HepG2 (cell line): Measurements from ENCODE around the gene MCOLN1. TPM values are rescaled to one million over a fixed set of nuclear protein-coding genes. Genes with fewer than 3 reads are reported as not detected.

Source experiments
- ATAC-seq: fragments of 200-7000 bp; cut with Tn5 transposase; 3 replicates; pipeline ENCODE4 v1.9.1; 2020; ENCODE audit warnings: mild to moderate bottlenecking, moderate library complexity
- BruUV-seq: library from RNA; stranded (reverse); fragments of 400-500 nt; replicated peaks from 2 replicates; lab custom pipeline; 2021; lab: Mats Ljungman, UMichigan
- CTCF ChIA-PET: fragments of 300-600 bp; formaldehyde crosslinking; extraction: SDS; loops from one replicate; lab custom pipeline; 2021; ENCODE audit warnings: low total read pairs, inconsistent platforms, low intra/inter-chr PET ratio; lab: Yijun Ruan, JAX
- POLR2A ChIA-PET: fragments of 350-600 bp; sonication (Branson Sonifier 250); formaldehyde crosslinking; loops from one replicate; lab custom pipeline; 2020; ENCODE audit warnings: antibody characterized with exemption, inconsistent platforms; lab: Yijun Ruan, JAX
- DNase-seq: peaks from one replicate; pipeline ENCODE4 v3.0.0-alpha.2; 2015; ENCODE audit warnings: low spot score
- FAIRE-seq: peaks from 3 replicates; lab custom pipeline; 2011; peaks lifted over from hg19 to GRCh38; lab: Jason Lieb, UNC
- H2AFZ ChIP-seq: one replicate; pipeline ENCODE4 v1.6.1; 2011; ENCODE audit warnings: low read length, inconsistent platforms
- H3K27ac ChIP-seq: fragments of 300-600 bp; 3 replicates; pipeline ENCODE4 v1.8.0; 2011; ENCODE audit warnings: mixed run types, mild to moderate bottlenecking, mixed read lengths, low read length, inconsistent platforms; ENCODE audit not compliant: insufficient read depth; ENCODE audit errors: extremely low read length
- H3K27me3 ChIP-seq, 2 experiments: fragments of 200-600 bp in 1 of 2; 2 replicates in 1 of 2; 3 replicates in 1 of 2; pipeline versions ENCODE4 v1.6.0 to v1.8.0; 2011; ENCODE audit warnings: low read length in 2 of 2, mild to moderate bottlenecking in 2 of 2, moderate library complexity in 2 of 2, inconsistent platforms in 1 of 2; ENCODE audit not compliant: insufficient read depth in 2 of 2, control insufficient read depth in 1 of 2
- H3K36me3 ChIP-seq, 2 experiments: fragments of 200-600 bp in 1 of 2; replicated peaks in 1 of 2; 2 replicates in 1 of 2; 3 replicates in 1 of 2; pipeline versions ENCODE4 v1.5.1 to v1.8.0; 2011; ENCODE audit warnings: low read length in 2 of 2, inconsistent platforms in 1 of 2; ENCODE audit not compliant: insufficient read depth in 2 of 2, control insufficient read depth in 1 of 2
- H3K4me1 ChIP-seq: 2 replicates; pipeline ENCODE4 v1.5.1; 2012; ENCODE audit warnings: low read length, inconsistent platforms; ENCODE audit not compliant: insufficient read depth
- H3K4me2 ChIP-seq: 2 replicates; pipeline ENCODE4 v1.6.0; 2011; ENCODE audit warnings: low read depth, low read length, inconsistent platforms
- H3K4me3 ChIP-seq, 3 experiments: fragments of 200-600 bp in 1 of 3; sonication (generic), shearing (Covaris generic) in 1 of 3; replicated peaks in 1 of 3; 2 replicates each; pipeline ENCODE4 v1.5.1; 2011 to 2016; ENCODE audit warnings: low read length in 3 of 3, inconsistent platforms in 2 of 3, low read depth in 2 of 3, mild to moderate bottlenecking in 2 of 3, control low read depth in 1 of 3, mixed read lengths in 1 of 3; ENCODE audit not compliant: insufficient read depth in 1 of 3
- H3K79me2 ChIP-seq: one replicate; pipeline ENCODE4 v1.6.1; 2011; ENCODE audit warnings: low read length, inconsistent platforms; ENCODE audit not compliant: insufficient read depth
- H3K9ac ChIP-seq: 2 replicates; pipeline ENCODE4 v1.6.0; 2011; ENCODE audit warnings: mild to moderate bottlenecking, low read depth, low read length, inconsistent platforms; ENCODE audit not compliant: insufficient read depth
- H3K9me3 ChIP-seq: 2 replicates; pipeline ENCODE4 v1.5.1; 2012; ENCODE audit warnings: mild to moderate bottlenecking, low read length
- H4K20me1 ChIP-seq: 2 replicates; pipeline ENCODE4 v1.6.0; 2011; ENCODE audit warnings: inconsistent platforms, mild to moderate bottlenecking, low read length, moderate library complexity; ENCODE audit not compliant: insufficient read depth
- AHDC1 ChIP-seq: sonication (generic); formaldehyde crosslinking; IDR thresholded peaks from 2 replicates; pipeline ENCODE4 v1.5.1; 2020; ENCODE audit warnings: mild to moderate bottlenecking, missing genetic modification reagents, borderline replicate concordance
- ATRX ChIP-seq: sonication (generic); formaldehyde crosslinking; IDR thresholded peaks from 2 replicates; pipeline ENCODE4 v1.4.0; 2020; ENCODE audit warnings: missing genetic modification reagents, borderline replicate concordance
- CEBPB ChIP-seq: IDR thresholded peaks from 2 replicates; pipeline ENCODE4 v1.6.1; 2011; ENCODE audit warnings: low read depth, low read length, improper control_type of control experiment, borderline replicate concordance
- HIC2 ChIP-seq: sonication (generic); formaldehyde crosslinking; IDR thresholded peaks from 2 replicates; pipeline ENCODE4 v1.9.0; 2022; ENCODE audit warnings: low read depth, missing genetic modification reagents
- MTA1 ChIP-seq: sonication (generic); formaldehyde crosslinking; IDR thresholded peaks from 2 replicates; pipeline ENCODE4 v1.4.0; 2020; ENCODE audit warnings: missing genetic modification reagents, mild to moderate bottlenecking, borderline replicate concordance
- NR2C2 ChIP-seq: sonication (generic); formaldehyde crosslinking; IDR thresholded peaks from 2 replicates; pipeline ENCODE4 v1.4.0; 2020; ENCODE audit warnings: missing genetic modification reagents, mild to moderate bottlenecking, moderate library complexity, borderline replicate concordance
- PHB2 ChIP-seq: fragments of 450-650 bp; IDR thresholded peaks from 2 replicates; pipeline ENCODE4 v1.6.1; 2018; ENCODE audit not compliant: partially characterized antibody
- SALL1 ChIP-seq: sonication (generic); formaldehyde crosslinking; IDR thresholded peaks from 2 replicates; pipeline ENCODE4 v1.8.0; 2022; ENCODE audit warnings: mild to moderate bottlenecking, missing genetic modification reagents
- STAT6 ChIP-seq: sonication (generic); formaldehyde crosslinking; IDR thresholded peaks from 2 replicates; pipeline ENCODE4 v1.4.0; 2020; ENCODE audit warnings: missing genetic modification reagents, mild to moderate bottlenecking, borderline replicate concordance
- ZFP41 ChIP-seq: sonication (generic); formaldehyde crosslinking; IDR thresholded peaks from 2 replicates; pipeline ENCODE4 v1.4.0; 2020; ENCODE audit warnings: mild to moderate bottlenecking, missing genetic modification reagents, borderline replicate concordance
- ZNF75D ChIP-seq: sonication (generic); formaldehyde crosslinking; IDR thresholded peaks from 2 replicates; pipeline ENCODE4 v1.8.1; 2023; ENCODE audit warnings: missing genetic modification reagents, mild to moderate bottlenecking, borderline replicate concordance
- WGBS: methylation state at CpG from one replicate; pipeline ENCODE4 v1.1.6; 2017; ENCODE audit warnings: low lambda C conversion rate; 5-methylcytosine and 5-hydroxymethylcytosine counted together
- in situ Hi-C: cut with HindIII; loops from 2 replicates; pipeline ENCODE4 v1.10.0; 2017; ENCODE audit warnings: low pct_unique_long_range_greater_than_20kb; ENCODE audit not compliant: extremely low pct_ligation_motif_present
- intact Hi-C: fragments of 100-400 bp; cut with micrococcal nuclease; formaldehyde crosslinking; loops from one replicate; pipeline ENCODE4 v1.10.0; 2022; ENCODE audit not compliant: unreplicated experiment
- polyA plus RNA-seq, 8 experiments: library from polyadenylated mRNA; depleted of rRNA in 3 of 8; stranded (reverse) in 7 of 8; unstranded in 1 of 8; fragments of >200 nt; fragmentation: Illumina TruSeq in 4 of 8; extraction: Trizol in 4 of 8; gene quantifications; 2 replicates each; pipeline versions ENCODE4 v1.2.1 to v1.2.3, GENCODE V29; 2011 to 2016; ENCODE audit warnings: low read depth in 4 of 8, missing spikeins in 1 of 8, mixed read lengths in 1 of 8; ENCODE audit not compliant: insufficient read depth in 1 of 8
- total RNA-seq, 5 experiments: library from RNA; depleted of rRNA; stranded (reverse); fragments of >200 nt; fragmentation: Illumina TruSeq; extraction: Trizol; gene quantifications; 2 replicates each; pipeline ENCODE4 v1.2.3, GENCODE V29; 2016; ENCODE audit warnings: low read depth in 1 of 5
- TF ChIP-seq, protein P1 (sequence below): sonication (generic); formaldehyde crosslinking; IDR thresholded peaks from 2 replicates; pipeline ENCODE4 v1.4.0; 2020; ENCODE audit warnings: missing genetic modification reagents, borderline replicate concordance

MCOLN1 gene
- total and polyA plus RNA-seq, 2 of the 13 experiments (the other 11 are each of a cell fraction or from before 2014, with no cell fraction given): 3.4 to 15.7 TPM

DNA sequence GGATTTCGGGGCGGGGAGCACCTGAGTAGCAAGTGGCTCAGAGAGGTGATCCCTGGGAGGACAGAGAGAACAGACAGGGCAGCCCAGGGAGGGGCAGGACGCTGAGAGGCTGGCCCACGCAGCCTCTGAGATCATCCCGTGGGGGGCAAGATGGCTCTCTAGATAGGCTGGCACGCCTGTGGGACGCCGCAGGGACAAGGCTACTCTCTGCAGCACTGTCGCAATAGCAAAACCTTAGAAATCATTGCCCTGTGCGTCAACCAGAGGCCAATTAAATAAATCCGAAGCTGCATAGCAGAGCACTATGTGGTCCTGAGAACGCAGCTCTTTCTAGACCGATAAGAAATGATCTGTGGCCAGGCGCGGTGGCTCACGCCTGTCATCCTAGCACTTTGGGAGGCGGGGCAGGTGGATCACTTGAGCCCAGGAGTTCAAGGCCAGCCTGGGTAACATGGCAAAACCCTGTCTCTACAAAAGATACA lies 38.7 kb upstream of the MCOLN1 start:
- no peak overlapping the region for H3K27ac ChIP-seq
- no peak for FAIRE-seq
- peak; percentile 41; the same call in 1 of the 2 replicates for TF ChIP-seq SALL1 (CRISPR knock-in tag)
- TF ChIP-seq AHDC1 (CRISPR knock-in tag): peak; percentile 64; the same call in 1 of the 2 replicates
- TF ChIP-seq HIC2 (CRISPR knock-in tag): 0 out of 2 replicates have a peak, but pooled peaks have one; percentile 36
- 0 out of 2 replicates have a peak, but pooled peaks have one; percentile 54 for TF ChIP-seq MTA1 (CRISPR knock-in tag)
- TF ChIP-seq ATRX (CRISPR knock-in tag): no peak
- TF ChIP-seq, protein P1, sequence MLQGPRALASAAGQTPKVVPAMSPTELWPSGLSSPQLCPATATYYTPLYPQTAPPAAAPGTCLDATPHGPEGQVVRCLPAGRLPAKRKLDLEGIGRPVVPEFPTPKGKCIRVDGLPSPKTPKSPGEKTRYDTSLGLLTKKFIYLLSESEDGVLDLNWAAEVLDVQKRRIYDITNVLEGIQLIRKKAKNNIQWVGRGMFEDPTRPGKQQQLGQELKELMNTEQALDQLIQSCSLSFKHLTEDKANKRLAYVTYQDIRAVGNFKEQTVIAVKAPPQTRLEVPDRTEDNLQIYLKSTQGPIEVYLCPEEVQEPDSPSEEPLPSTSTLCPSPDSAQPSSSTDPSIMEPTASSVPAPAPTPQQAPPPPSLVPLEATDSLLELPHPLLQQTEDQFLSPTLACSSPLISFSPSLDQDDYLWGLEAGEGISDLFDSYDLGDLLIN (CRISPR knock-in tag): no peak
- TF ChIP-seq ZNF75D (CRISPR knock-in tag): no peak
- 0 out of 2 replicates have a peak, but pooled peaks have one; percentile 22 for TF ChIP-seq NR2C2 (CRISPR knock-in tag)
- no peak for TF ChIP-seq STAT6 (CRISPR knock-in tag)
- TF ChIP-seq PHB2: no peak
- TF ChIP-seq ZFP41 (CRISPR knock-in tag): no peak
- TF ChIP-seq CEBPB: peak; percentile 20; the same call in 1 of the 2 replicates

More for the DNA sequence above, 38.7 kb upstream of the MCOLN1 start:
- peak; percentile 59 for ATAC-seq
- no TSS peak for BruUV-seq
- no peak overlapping the region; a peak in 1 of 6 replicates for H3K4me3 ChIP-seq
- no peak overlapping the region for H2AFZ ChIP-seq
- H4K20me1 ChIP-seq: no peaks in the 10 kb centered on the region
- no peaks in the 10 kb centered on the region for H3K79me2 ChIP-seq
- peaks cover 43% of the 10 kb centered on the region for H3K4me1 ChIP-seq
- intact Hi-C loops (no loop called here), in situ Hi-C loops (no loop called here)
- no peaks in the 10 kb centered on the region for H3K36me3 ChIP-seq
- H3K27me3 ChIP-seq: no peaks in the 10 kb centered on the region; a peak in 1 of 5 replicates
- no peak overlapping the region for H3K9ac ChIP-seq
- CTCF ChIA-PET: no interaction called here
- DNase-seq: no peak
- no peak overlapping the region; the same call in 1 of the 2 replicates for H3K4me2 ChIP-seq
- H3K9me3 ChIP-seq: no peaks in the 10 kb centered on the region
- POLR2A ChIA-PET: no interaction called here
- 31% methylated on average over 13 of the region's 17 CpGs for WGBS
